Type B pancreatic cell (in vitro differentiated cells): ENCODE measurements around the gene GATAD1. TPM values are rescaled to one million over a fixed set of nuclear protein-coding genes. Genes with fewer than 3 reads are reported as not detected.

Experiments used
- DNase-seq: peaks from one replicate; pipeline ENCODE4 v3.0.0; 2021; ENCODE audit warnings: mixed read lengths; ENCODE audit not compliant: unreplicated experiment; ENCODE audit errors: extremely low spot score
- H3K27ac Mint-ChIP-seq: 2 replicates; pipeline ENCODE4 v1.8.0; 2021; ENCODE audit warnings: mild to moderate bottlenecking, mixed read lengths
- H3K27me3 Mint-ChIP-seq: 2 replicates; pipeline ENCODE4 v1.8.0; 2021; ENCODE audit warnings: mixed read lengths
- H3K36me3 Mint-ChIP-seq: 2 replicates; pipeline ENCODE4 v1.8.0; 2021; ENCODE audit warnings: mixed read lengths
- H3K4me1 Mint-ChIP-seq: one replicate; pipeline ENCODE4 v1.8.0; 2021; ENCODE audit warnings: mixed read lengths; ENCODE audit not compliant: unreplicated experiment
- H3K4me3 Mint-ChIP-seq: 2 replicates; pipeline ENCODE4 v1.8.0; 2021; ENCODE audit warnings: mild to moderate bottlenecking, mixed read lengths
- H3K9me3 Mint-ChIP-seq: 2 replicates; pipeline ENCODE4 v1.8.0; 2021; ENCODE audit warnings: mixed read lengths
- long read RNA-seq: library from polyadenylated mRNA; unstranded; transcript quantifications from one replicate; pipeline ENCODE4 v2.0.0, GENCODE V29; 2020
- total RNA-seq: library from RNA; stranded (reverse); gene quantifications from 2 replicates; pipeline ENCODE4 v1.2.1, GENCODE V29; 2021; ENCODE audit warnings: low replicate concordance
- TF ChIP-seq, protein P1 (sequence below): fragments of 200-600 bp; sonication (generic); conservative IDR thresholded peaks from 2 replicates; pipeline ENCODE4 v1.5.0; 2021; ENCODE audit warnings: antibody characterized with exemption, mild to moderate bottlenecking

The GATAD1 gene, protein sequence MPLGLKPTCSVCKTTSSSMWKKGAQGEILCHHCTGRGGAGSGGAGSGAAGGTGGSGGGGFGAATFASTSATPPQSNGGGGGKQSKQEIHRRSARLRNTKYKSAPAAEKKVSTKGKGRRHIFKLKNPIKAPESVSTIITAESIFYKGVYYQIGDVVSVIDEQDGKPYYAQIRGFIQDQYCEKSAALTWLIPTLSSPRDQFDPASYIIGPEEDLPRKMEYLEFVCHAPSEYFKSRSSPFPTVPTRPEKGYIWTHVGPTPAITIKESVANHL
- total RNA-seq: 27.8 and 38.9 TPM in 2 replicates
- long read RNA-seq, partial matches to known transcripts: 3 of 4 reads
- long read RNA-seq, other reads (novel, unspliced or antisense): 1 of 4 reads

DNA sequence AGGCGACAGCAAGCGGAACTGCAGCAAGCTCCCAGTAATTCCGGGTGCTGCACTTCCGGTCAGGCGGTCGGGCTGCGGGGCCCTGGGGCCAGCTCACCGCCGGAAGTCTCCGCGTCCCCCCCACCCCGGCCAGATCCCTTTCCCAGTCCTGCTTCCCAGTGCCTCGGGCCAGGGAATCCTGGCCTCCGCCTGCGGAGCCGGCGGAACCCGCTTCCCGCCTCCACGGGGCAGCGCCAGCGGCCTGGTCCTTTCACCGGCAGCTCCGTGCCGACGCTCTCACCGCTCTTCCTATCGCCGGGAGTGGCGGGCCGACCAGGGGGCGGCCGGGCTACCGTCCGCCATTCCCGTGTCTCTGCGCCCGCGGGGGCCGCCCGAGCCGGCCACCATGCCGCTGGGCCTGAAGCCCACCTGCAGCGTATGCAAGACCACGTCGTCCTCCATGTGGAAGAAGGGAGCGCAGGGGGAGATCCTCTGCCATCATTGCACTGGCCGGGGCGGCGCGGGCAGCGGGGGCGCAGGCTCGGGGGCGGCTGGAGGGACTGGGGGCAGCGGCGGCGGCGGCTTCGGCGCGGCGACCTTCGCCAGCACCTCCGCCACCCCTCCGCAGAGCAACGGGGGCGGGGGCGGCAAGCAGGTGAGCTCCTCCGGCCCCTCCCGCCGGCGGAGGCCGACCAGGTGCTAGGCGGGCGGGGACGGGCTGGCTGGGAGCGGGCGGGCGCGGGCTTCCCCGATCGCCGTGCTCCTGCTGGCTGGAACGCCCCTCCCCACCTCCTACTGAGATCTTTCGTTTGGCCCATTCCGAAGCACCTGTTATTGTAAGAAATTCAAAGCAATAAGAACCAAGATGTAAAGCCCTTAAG, at the start of gene GATAD1:
TSS of gene GATAD1 (plus strand) at position 138 of the 860 bp plus-strand sequence. CDS start at position 386, 248 bp downstream.
- Mint-ChIP-seq H3K36me3 (peaks cover 8% of the 10 kb centered on the region), H3K4me1 (peaks cover 5% of the 10 kb centered on the region), H3K4me3 (peak within 1 kb of the TSS; percentile 88), H3K27me3 (no peaks in the 10 kb centered on the region), H3K27ac (peak within 1 kb of the TSS; percentile 83), H3K9me3 (peaks cover 2% of the 10 kb centered on the region)
- DNase-seq: peak; percentile 88
- TF ChIP-seq, protein P1, sequence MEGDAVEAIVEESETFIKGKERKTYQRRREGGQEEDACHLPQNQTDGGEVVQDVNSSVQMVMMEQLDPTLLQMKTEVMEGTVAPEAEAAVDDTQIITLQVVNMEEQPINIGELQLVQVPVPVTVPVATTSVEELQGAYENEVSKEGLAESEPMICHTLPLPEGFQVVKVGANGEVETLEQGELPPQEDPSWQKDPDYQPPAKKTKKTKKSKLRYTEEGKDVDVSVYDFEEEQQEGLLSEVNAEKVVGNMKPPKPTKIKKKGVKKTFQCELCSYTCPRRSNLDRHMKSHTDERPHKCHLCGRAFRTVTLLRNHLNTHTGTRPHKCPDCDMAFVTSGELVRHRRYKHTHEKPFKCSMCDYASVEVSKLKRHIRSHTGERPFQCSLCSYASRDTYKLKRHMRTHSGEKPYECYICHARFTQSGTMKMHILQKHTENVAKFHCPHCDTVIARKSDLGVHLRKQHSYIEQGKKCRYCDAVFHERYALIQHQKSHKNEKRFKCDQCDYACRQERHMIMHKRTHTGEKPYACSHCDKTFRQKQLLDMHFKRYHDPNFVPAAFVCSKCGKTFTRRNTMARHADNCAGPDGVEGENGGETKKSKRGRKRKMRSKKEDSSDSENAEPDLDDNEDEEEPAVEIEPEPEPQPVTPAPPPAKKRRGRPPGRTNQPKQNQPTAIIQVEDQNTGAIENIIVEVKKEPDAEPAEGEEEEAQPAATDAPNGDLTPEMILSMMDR: peak; percentile 92

DNA sequence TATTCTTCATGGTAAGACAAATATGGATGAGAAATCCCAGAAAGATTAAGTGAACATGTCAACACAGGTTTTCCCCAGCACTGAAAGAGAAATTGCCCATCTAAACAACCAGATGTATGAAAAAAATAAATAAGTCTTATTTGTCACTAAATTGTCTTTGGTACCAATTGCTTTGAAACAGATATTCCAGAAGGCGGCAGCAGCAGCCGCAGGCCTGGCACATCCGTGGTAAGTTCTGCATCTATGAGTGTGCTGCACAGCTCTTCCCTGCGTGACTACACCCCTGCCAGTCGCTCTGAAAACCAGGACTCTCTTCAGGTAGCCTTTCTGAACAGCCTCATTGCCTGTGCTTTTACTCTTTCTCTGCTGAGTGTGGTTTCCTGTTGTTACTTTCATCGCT, 49.7 kb upstream of the GATAD1 start:
- no peaks in the 10 kb centered on the region for H3K27me3 Mint-ChIP-seq
- no peak overlapping the region for H3K27ac Mint-ChIP-seq
- TF ChIP-seq, protein P1: no peak
- no peak for DNase-seq
- H3K4me3 Mint-ChIP-seq: no peak overlapping the region
- no peaks in the 10 kb centered on the region for H3K4me1 Mint-ChIP-seq
- H3K9me3 Mint-ChIP-seq: no peaks in the 10 kb centered on the region
- peaks cover 7% of the 10 kb centered on the region for H3K36me3 Mint-ChIP-seq

DNA sequence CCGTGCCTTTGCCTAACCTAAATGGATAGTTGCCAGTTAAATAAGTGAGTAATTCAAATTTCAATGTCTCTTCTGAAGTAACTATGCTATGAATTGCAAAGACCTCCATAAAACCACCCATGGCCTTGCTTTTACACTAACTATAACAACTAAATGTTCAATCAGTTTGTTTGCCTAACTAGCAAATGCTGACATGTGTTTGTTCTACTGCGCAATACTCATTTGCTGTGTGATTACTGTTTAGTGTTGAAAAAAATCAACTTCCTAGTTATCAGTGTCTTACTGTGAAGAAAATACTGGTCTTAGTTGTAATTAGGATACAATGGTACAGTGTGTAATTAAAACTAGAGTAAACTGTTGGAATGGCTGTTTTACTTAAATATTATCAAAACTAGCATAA, 47.3 kb upstream of the GATAD1 start:
- Mint-ChIP-seq H3K27me3 (no peaks in the 10 kb centered on the region), H3K9me3 (no peaks in the 10 kb centered on the region), H3K4me3 (no peak overlapping the region), H3K27ac (no peak overlapping the region), H3K36me3 (peaks cover 13% of the 10 kb centered on the region), H3K4me1 (no peaks in the 10 kb centered on the region)
- DNase-seq: no peak
- TF ChIP-seq, protein P1: no peak

DNA sequence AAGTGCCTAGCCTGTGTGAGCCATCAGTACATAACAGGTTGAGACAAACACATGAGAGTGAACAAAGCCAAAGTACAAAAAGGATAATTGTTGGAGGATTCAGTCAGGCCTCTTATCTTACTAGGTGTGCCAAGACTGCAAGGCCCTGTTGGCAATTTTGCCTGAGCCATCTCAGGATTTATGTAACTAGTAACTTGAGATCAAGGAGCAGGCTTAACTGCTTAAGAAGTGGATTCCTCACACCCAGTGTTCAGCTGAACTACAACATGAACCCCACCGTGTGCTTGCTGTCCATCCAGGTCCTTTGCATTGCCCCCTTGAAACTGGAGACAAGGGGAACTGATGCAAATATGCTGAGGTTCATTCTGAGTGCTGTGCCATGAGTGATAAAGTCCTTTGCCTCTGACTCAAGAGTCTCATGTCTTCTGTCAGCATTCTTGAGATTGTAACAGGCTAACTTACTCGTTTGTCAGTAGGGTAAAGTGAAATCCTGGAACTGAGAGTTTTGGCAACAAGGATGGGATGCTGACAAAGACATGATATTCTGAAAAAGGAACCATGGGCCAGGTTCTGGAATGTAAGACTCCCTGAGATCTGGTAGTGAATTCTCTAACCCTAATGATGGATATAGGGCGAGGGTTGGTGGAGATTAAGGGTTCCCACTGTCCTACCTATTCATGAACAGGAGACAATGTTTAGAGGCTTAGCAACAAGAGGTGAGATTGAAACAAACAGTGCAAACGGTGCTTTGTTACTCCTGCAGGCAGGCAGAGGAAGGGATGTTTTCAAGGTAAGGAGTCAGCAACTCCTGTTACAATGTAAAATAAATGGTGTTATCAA, 44.1 kb upstream of the GATAD1 start:
- Mint-ChIP-seq H3K4me1 (no peaks in the 10 kb centered on the region), H3K9me3 (no peaks in the 10 kb centered on the region), H3K36me3 (peaks cover 13% of the 10 kb centered on the region), H3K27me3 (no peaks in the 10 kb centered on the region), H3K4me3 (no peak overlapping the region), H3K27ac (peak overlapping the region; percentile 4)
- TF ChIP-seq, protein P1: no peak
- DNase-seq: no peak

DNA sequence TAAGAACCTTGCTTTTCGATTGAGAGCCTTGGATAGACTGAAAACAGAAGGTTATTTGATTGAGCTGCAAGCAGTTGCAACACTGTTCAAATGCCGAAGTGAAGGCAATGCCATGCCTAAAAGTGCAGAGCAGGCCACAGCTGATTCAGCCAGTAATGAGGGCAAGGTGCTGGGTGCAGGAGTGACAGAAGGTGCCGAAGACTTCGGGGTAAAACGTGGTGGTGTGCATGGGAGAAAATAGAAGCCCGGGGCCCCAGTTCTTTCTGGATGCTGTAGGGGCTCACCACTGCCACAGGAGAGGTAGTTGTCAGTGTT, 43.6 kb upstream of the GATAD1 start:
- DNase-seq: no peak
- H3K36me3 Mint-ChIP-seq: peaks cover 7% of the 10 kb centered on the region
- no peaks in the 10 kb centered on the region for H3K4me1 Mint-ChIP-seq
- TF ChIP-seq, protein P1: no peak
- H3K9me3 Mint-ChIP-seq: no peaks in the 10 kb centered on the region
- no peaks in the 10 kb centered on the region for H3K27me3 Mint-ChIP-seq
- no peak overlapping the region for H3K4me3 Mint-ChIP-seq
- peak overlapping the region; percentile 4 for H3K27ac Mint-ChIP-seq
